Measurements from ENCODE around the gene KRTCAP2. TPM values are rescaled to one million over a fixed set of nuclear protein-coding genes. Genes with fewer than 3 reads are reported as not detected.
"Not testable (repeated sequence)": the region's sequence is repeated elsewhere in the genome, so short reads cannot be mapped to it uniquely, and the experiment has no call there.

The KRTCAP2 gene
- total and polyA plus RNA-seq, 10 of the 15 experiments (the other 5 are each of a cell fraction or from before 2014, with no cell fraction given), result 61.3 to 238 (median 141) TPM

GRCh38 chr1:155172732-155173477, at the start of gene KRTCAP2 (continued):
- TF ChIP-seq ELK1 (IDR thresholded peaks at IDR 0.05; ENCODE audit: low read depth, low read length) (0 out of 2 replicates have a peak, but pooled peaks have one; percentile 28), IRF3 (IDR thresholded peaks at IDR 0.05) (no peak), BCL3 (IDR thresholded peaks at IDR 0.05; ENCODE audit: borderline replicate concordance, insufficient read depth, low read depth, low read length, poor library complexity, severe bottlenecking) (no peak), PAX8 (IDR thresholded peaks at IDR 0.05) (no peak), MYB (IDR thresholded peaks at IDR 0.05; ENCODE audit: borderline replicate concordance, low read depth, low read length) (no peak), SUZ12 (IDR thresholded peaks at IDR 0.05; ENCODE audit: unreplicated experiment) (no peak), POLR2AphosphoS5 (IDR thresholded peaks at IDR 0.05; ENCODE audit: low read length) (peak; percentile 89), TARDBP (IDR thresholded peaks at IDR 0.05; ENCODE audit: borderline replicate concordance) (no peak), MAX (IDR thresholded peaks at IDR 0.05; ENCODE audit: low read depth, low read length) (peak; percentile 56), E2F4 (IDR thresholded peaks at IDR 0.05; ENCODE audit: low read depth, low read length) (no peak), ZNF24 (IDR thresholded peaks at IDR 0.05) (no peak)

- H3K27me3 ChIP-seq (replicated peaks in 1 of 2; ENCODE audit: control insufficient read depth in 2 of 2, insufficient read depth in 2 of 2, low read length in 1 of 2); H2AFZ ChIP-seq (ENCODE audit: control insufficient read depth, low read depth, low read length); H3K27ac ChIP-seq (ENCODE audit: control insufficient read depth, insufficient read depth); intact Hi-C loops (cut with micrococcal nuclease; ENCODE audit: unreplicated experiment); RAD21 ChIA-PET (ENCODE audit: unreplicated experiment); SMC1A ChIA-PET (ENCODE audit: uncharacterized antibody, unreplicated experiment); DNase-seq (ENCODE audit: low read depth, low spot score); in situ Hi-C loops (cut with MboI); CTCF ChIA-PET; FAIRE-seq; H3K36me3 ChIP-seq (ENCODE audit: control insufficient read depth in 2 of 2, insufficient read depth in 2 of 2, low read length in 1 of 2); H3K9me3 ChIP-seq (replicated peaks; ENCODE audit: control insufficient read depth, insufficient read depth, low read length); H4K20me1 ChIP-seq (ENCODE audit: control insufficient read depth, insufficient read depth); H3K79me2 ChIP-seq (ENCODE audit: control insufficient read depth, insufficient read depth, low read length); ATAC-seq; H3K9ac ChIP-seq (ENCODE audit: control insufficient read depth, insufficient read depth, low read length); H3K4me3 ChIP-seq; BruUV-seq (replicated peaks); H3K4me2 ChIP-seq (ENCODE audit: control insufficient read depth, insufficient read depth): not testable (repeated sequence)
- 90% methylated on average over 10 of the region's 10 CpGs for WGBS (ENCODE audit: insufficient coverage, insufficient replicate concordance, low lambda C conversion rate, missing lambda C conversion rate)
- peaks cover 30% of the 10 kb centered on the region for H3K4me1 ChIP-seq (ENCODE audit: control insufficient read depth, insufficient read depth, low read length)
- POLR2A ChIA-PET, result interaction anchor here (0.6 to 1.1 kb wide), 2 partner anchors 31 to 59 kb away, joined by 3 read pairs; no protein-coding TSS in a partner anchor
Measured at GRCh38 chr1:155220211-155220965, 47.3 kb upstream of the KRTCAP2 start.

Data from GM12878 (cell line).